GM10266 (cell line): ENCODE results near the gene PRKAG2.
A peak's percentile ranks its signal among the peaks of the same experiment; 100 is the strongest.
"Not testable (repeated sequence)": the region's sequence is repeated elsewhere in the genome, so short reads cannot be mapped to it uniquely, and the experiment has no call there.

Source experiments
- DNase-seq: peaks from one replicate; pipeline ENCODE4 v3.0.0; 2012; ENCODE audit errors: extremely low spot score
- TF ChIP-seq, protein P1 (sequence below): IDR thresholded peaks from 2 replicates; pipeline ENCODE4 v1.5.1; 2012; ENCODE audit warnings: mild to moderate bottlenecking, low read depth; ENCODE audit not compliant: control insufficient read depth, insufficient read depth; ENCODE audit errors: missing control alignments

PRKAG2 gene

DNA sequence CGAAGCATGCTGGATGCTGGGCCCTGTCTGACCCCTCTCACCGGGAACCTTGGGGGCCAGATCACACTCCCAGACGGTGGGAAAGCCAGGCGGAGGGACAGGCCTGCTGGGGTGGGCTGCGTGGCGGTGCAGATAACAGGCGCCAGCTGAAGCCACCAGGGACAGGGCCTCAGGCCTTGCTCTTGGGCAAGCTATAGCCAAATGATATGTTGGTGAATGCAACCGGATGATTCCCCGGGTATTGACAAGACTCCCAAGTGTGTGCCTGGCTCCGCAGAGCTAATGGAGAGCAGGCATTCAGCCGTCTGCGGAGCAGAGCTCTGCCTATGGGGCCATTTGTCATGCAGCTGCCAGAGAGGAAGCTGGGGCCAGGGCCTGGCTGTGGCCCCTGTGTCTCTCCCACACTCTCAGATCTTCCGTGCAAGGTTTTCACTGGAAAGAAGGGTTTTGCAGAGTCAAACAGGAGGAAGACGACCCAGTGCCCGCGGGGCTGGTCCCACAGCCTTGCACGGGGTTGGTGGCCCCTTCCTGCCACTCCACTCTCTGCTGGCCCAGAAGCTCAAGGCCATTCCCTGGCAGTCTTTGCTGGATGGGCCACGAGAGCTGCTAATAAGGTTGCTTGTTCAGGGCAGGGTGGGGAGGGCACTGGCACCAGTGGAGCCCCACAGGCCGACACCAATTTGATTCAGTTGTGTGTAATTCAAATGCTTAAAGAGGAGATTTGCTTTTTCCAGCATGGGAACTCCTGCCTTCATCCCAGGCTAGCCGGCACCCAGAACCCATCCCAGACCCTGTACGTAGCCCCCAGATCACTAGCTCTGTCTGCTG lies 91.8 kb downstream of the PRKAG2 start:
- no peak for DNase-seq
- TF ChIP-seq, protein P1, sequence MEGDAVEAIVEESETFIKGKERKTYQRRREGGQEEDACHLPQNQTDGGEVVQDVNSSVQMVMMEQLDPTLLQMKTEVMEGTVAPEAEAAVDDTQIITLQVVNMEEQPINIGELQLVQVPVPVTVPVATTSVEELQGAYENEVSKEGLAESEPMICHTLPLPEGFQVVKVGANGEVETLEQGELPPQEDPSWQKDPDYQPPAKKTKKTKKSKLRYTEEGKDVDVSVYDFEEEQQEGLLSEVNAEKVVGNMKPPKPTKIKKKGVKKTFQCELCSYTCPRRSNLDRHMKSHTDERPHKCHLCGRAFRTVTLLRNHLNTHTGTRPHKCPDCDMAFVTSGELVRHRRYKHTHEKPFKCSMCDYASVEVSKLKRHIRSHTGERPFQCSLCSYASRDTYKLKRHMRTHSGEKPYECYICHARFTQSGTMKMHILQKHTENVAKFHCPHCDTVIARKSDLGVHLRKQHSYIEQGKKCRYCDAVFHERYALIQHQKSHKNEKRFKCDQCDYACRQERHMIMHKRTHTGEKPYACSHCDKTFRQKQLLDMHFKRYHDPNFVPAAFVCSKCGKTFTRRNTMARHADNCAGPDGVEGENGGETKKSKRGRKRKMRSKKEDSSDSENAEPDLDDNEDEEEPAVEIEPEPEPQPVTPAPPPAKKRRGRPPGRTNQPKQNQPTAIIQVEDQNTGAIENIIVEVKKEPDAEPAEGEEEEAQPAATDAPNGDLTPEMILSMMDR: no peak

DNA sequence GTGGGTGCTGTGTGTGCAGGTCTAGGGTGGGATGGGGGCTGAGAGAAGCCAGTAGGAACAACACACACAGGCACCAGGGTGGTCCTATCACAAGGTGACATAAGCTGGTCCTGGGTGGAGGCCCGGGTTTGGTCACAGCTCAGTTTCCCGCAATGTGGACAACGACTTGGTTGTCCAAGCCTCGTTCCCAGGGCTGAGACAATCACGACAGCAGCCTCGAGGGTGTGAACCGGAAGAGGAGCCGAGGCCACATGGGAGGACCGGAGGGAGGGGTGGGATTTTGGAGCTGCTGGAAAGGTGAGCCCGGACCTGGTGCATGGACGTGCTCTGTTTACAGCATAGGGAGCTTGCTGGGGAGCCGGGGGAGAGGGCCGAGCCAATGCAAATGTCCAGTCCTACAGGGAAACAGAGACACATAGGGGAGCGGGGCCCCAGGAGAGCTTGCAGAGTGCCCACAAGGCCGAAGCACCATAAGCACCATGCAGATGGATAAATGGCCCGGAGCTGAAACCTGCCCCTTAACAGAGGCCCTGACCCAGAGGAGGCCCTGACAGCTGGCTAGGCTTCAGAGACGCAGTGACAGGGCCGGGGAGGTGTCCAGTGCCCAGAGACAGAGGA lies 92.8 kb downstream of the PRKAG2 start:
- TF ChIP-seq, protein P1: no peak
- DNase-seq: no peak

DNA sequence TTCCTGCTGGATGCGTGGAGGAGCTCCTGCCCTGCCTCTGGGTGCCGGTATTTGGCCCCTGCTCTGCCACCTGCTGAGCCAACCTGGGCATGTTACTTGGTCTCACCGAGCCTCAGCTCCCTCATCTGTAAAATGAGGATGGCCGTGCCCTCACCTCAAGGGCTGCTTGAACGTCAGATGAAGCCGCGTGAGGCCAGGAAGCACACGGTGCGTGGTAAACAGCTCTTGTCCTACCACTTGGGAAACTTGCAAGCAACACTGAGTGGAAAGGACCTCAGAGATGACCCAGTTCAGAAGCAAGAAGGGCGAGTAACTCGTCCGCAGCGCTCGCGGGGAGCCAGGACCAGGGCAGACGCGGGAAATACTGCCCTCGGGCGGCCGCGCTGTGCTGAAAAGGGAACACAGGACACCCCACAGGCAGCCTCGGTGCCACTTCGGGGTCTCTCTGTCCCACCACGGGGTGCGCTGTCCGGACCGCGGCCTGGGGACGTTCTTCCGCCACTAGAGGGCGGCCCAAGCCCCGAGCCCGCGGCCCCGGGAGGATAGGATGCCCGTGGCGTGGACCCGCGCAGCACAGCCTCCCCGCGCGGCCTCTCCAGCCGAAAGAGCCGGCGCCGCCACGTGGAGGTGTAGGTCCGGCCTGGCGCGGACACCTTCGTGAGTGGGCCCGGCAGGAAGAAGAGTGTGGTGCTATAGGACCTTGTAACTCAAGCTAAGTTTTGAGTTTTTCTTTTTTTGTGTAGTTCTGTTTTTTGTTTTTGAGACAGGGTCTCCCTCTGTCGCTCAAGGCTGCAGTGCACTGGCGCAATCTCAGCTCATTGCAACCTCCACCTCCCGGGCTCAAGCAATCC lies 94.1 kb downstream of the PRKAG2 start:
- peak; percentile 81 for DNase-seq
- TF ChIP-seq, protein P1: peak; percentile 82

DNA sequence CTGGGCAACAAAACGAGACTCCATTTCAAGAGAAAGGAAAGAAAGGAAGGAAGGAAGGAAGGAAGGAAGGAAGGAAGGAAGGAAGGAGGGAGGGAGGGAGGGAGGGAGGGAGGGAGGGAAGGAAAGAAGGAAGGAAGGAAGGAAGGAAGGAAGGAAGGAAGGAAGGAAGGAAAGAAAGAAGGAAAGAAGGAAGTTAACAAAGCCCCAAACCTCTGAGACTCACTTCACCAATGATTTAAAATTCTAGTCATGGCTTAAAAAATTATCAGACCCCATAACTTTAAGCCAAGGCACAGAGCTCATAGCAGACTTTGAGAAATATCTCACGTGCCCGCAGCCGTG lies 94.7 kb downstream of the PRKAG2 start:
- not testable (repeated sequence) for DNase-seq

DNA sequence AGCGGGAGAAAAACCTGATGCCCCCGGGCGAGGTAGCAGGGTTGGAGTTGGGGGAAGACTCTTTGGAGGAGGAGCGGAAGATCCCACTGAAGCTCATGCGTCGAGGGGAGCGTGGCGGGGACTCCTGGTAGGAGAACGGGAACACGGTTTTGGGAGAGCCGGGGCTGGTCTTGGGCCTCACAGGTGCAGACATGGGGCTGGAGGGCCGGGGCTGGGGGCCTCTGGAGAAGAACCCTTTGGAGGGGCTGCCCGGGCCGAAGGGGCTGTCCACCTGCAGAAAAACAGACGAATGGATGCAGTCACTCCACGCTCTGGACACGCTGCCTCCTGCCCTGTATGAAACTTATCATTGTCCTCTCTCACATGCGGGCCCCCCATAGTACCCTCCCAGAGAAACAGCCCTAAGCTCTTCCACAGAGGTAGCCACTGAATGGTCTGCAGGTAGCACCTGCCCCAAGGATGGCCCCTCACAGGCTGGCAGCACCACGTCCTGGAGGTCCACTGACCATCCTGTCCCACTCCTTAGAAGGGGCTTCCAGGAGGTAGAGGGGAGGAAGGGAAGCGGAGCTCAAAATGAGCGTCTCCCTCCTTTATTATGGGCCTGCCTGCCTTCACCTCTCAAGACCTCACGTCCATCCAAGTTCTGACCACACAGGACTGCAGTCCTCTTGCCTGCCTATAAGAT lies 95.6 kb downstream of the PRKAG2 start:
- TF ChIP-seq, protein P1: no peak
- no peak for DNase-seq

DNA sequence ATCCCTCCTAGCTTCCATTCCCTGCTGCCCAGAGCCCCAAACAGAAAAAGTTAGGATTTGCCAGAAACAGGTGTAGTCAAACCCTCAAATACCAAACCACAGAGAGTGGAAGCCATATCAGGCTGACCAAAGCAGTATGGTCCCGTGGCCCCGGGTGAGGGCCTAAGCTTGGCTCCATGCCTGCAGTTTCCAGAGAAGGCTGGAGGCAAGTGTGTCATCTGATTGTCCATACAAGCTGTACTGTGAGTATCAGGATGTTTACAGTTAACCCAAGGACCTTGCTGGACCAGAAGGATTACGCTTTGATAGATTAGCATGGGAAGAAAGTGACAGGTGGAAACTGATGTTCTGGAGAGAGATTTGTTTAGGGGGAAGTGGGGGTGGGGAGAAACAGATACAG lies 96.3 kb downstream of the PRKAG2 start:
- DNase-seq: no peak
- TF ChIP-seq, protein P1: no peak

DNA sequence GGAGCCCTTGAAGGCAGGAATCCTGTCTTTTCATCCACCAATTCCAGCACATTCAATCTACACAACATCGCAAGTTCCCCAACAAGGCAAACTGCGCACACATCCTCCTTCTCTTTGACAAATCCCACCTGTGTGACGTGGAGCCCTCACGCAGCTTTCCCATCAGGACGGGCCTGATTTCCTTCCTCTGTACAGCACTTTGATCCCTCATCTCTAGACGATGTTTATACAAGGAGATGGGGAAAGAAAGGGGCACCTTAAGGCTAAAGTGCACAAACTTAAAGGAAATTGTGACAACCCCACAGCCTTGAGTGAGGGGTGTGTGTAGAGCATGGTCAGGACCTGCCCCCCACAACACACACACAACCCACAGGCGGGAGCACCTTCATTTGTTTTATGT lies 97.2 kb downstream of the PRKAG2 start:
- TF ChIP-seq, protein P1: no peak
- DNase-seq: no peak
